Endodermal cell (in vitro differentiated cells): Measurements from ENCODE around the gene SRP72. TPM values are rescaled to one million over a fixed set of nuclear protein-coding genes. Genes with fewer than 3 reads are reported as not detected.

ENCODE experiments used
- DNase-seq: peaks from one replicate; pipeline ENCODE4 v3.0.0-alpha.2; 2017
- H3K27ac ChIP-seq: 2 replicates; pipeline ENCODE4 v1.5.1; 2013; ENCODE audit warnings: mild to moderate bottlenecking, low read depth, low read length, moderate library complexity
- H3K27me3 ChIP-seq: 2 replicates; pipeline ENCODE4 v1.6.1; 2013; ENCODE audit warnings: mild to moderate bottlenecking, low read length, moderate library complexity; ENCODE audit not compliant: insufficient read depth, control insufficient read depth, poor library complexity, severe bottlenecking
- H3K36me3 ChIP-seq: 2 replicates; pipeline ENCODE4 v1.7.0; 2013; ENCODE audit warnings: mild to moderate bottlenecking, low read length, moderate library complexity; ENCODE audit not compliant: control insufficient read depth, insufficient read depth
- H3K4me1 ChIP-seq: one replicate; pipeline ENCODE4 v1.7.0; 2013; ENCODE audit warnings: low read length; ENCODE audit not compliant: control insufficient read depth, insufficient read depth
- H3K4me3 ChIP-seq: 2 replicates; pipeline ENCODE4 v1.5.1; 2013; ENCODE audit warnings: mild to moderate bottlenecking, low read length, moderate library complexity
- H3K9ac ChIP-seq: 2 replicates; pipeline ENCODE4 v1.6.1; 2013; ENCODE audit warnings: mild to moderate bottlenecking, low read length, moderate library complexity; ENCODE audit not compliant: poor library complexity, severe bottlenecking; ENCODE audit errors: extremely low read depth
- H3K9me3 ChIP-seq: 2 replicates; pipeline ENCODE4 v1.6.1; 2013; ENCODE audit warnings: mild to moderate bottlenecking, low read length, moderate library complexity; ENCODE audit not compliant: control insufficient read depth
- H3K27ac Mint-ChIP-seq: 2 replicates; pipeline ENCODE4 v1.8.0; 2020; ENCODE audit warnings: mixed read lengths
- H3K27me3 Mint-ChIP-seq: 2 replicates; pipeline ENCODE4 v1.8.0; 2021; ENCODE audit warnings: mild to moderate bottlenecking, mixed read lengths; ENCODE audit not compliant: insufficient read depth
- H3K36me3 Mint-ChIP-seq: 2 replicates; pipeline ENCODE4 v1.8.0; 2020; ENCODE audit warnings: low read depth, mixed read lengths
- H3K4me1 Mint-ChIP-seq: 2 replicates; pipeline ENCODE4 v1.8.0; 2020; ENCODE audit warnings: mixed read lengths
- H3K4me3 Mint-ChIP-seq: 2 replicates; pipeline ENCODE4 v1.8.0; 2020; ENCODE audit warnings: mild to moderate bottlenecking, moderate library complexity, mixed read lengths
- H3K9me3 Mint-ChIP-seq: 2 replicates; pipeline ENCODE4 v1.8.0; 2020; ENCODE audit warnings: mild to moderate bottlenecking, mixed read lengths
- CTCF ChIP-seq: fragments of 200-600 bp; sonication (generic); conservative IDR thresholded peaks from 2 replicates; pipeline ENCODE4 v1.5.0; 2021; ENCODE audit warnings: antibody characterized with exemption, mild to moderate bottlenecking
- WGBS, 2 experiments: methylation state at CpG; one replicate each; pipeline versions ENCODE4 v1.1.5 to v1.1.7; 2013; ENCODE audit warnings: missing lambda C conversion rate in 2 of 2, mixed read lengths in 1 of 2; ENCODE audit not compliant: insufficient coverage in 1 of 2, insufficient read length in 1 of 2; 5-methylcytosine and 5-hydroxymethylcytosine counted together
- total RNA-seq, 2 donors: library from RNA; stranded (reverse); fragmentation: NEBNext Ultra II Directional in 1 of 2; extraction: Animal tissue kit (Norgen Biotek cat#: 25700) in 1 of 2; gene quantifications; 2 replicates in 1 of 2; 3 replicates in 1 of 2; pipeline ENCODE4 v1.2.1, GENCODE V29; 2021

Gene SRP72
- total RNA-seq, 2 donors from 2014 or later = 123 to 134 TPM

DNA sequence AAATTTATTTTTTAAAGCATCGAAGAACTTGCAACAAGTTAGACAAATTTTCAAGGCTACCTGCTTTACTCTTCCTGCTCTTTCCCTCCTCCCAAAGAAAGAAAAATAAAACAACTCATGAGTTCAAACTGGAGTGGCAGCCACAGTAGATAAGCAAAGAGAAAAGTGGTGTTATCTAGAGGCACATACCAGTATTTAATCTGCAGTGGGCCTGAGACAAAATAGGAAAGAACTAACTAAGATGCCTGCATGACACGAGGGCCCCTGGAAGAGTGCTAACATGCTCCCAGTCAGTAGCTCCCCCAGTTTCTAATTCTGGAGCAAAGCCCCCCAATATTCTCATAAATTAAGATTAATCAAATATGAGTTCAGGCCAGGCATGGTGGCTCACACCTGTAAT, 46.1 kb downstream of the SRP72 start:
- no peak for TF ChIP-seq CTCF
- Mint-ChIP-seq H3K9me3 (no peaks in the 10 kb centered on the region), H3K27ac (no peak overlapping the region), H3K36me3 (no peaks in the 10 kb centered on the region), H3K27me3 (peaks cover 7% of the 10 kb centered on the region), H3K4me1 (peaks cover 2% of the 10 kb centered on the region), H3K4me3 (no peak overlapping the region)
- Histone ChIP-seq H3K27me3 (no peaks in the 10 kb centered on the region), H3K27ac (no peak overlapping the region), H3K36me3 (no peaks in the 10 kb centered on the region), H3K4me1 (no peaks in the 10 kb centered on the region), H3K4me3 (no peak overlapping the region), H3K9ac (no peak overlapping the region), H3K9me3 (no peaks in the 10 kb centered on the region)
- DNase-seq = no peak
- WGBS, 2 experiments = 78% methylated on average over 2 of the region's 2 CpGs; no CpG with 5 or more reads in 1 of the 2 experiments

- H3K27ac ChIP-seq = no peak overlapping the region
- 3 to 6% methylated on average over 24 to 68 of the region's 68 CpGs for WGBS, 2 experiments
- H3K4me3 ChIP-seq = peak overlapping the region; percentile 83
- peaks cover 61% of the 10 kb centered on the region for H3K27me3 ChIP-seq
- H3K36me3 Mint-ChIP-seq = no peaks in the 10 kb centered on the region
- no peaks in the 10 kb centered on the region for H3K4me1 Mint-ChIP-seq
- H3K9me3 ChIP-seq = no peaks in the 10 kb centered on the region
- peaks cover 48% of the 10 kb centered on the region for H3K27me3 Mint-ChIP-seq
- H3K36me3 ChIP-seq = no peaks in the 10 kb centered on the region
- H3K4me1 ChIP-seq = no peaks in the 10 kb centered on the region
- no peak overlapping the region for H3K27ac Mint-ChIP-seq
- DNase-seq = peak; percentile 97
- no peak overlapping the region for H3K4me3 Mint-ChIP-seq
- H3K9ac ChIP-seq = peak overlapping the region; percentile 54
- no peak for TF ChIP-seq CTCF
- H3K9me3 Mint-ChIP-seq = peaks cover 9% of the 10 kb centered on the region
Measured at GRCh38 chr4:56530269-56531148, 63.1 kb downstream of the SRP72 start.

DNA sequence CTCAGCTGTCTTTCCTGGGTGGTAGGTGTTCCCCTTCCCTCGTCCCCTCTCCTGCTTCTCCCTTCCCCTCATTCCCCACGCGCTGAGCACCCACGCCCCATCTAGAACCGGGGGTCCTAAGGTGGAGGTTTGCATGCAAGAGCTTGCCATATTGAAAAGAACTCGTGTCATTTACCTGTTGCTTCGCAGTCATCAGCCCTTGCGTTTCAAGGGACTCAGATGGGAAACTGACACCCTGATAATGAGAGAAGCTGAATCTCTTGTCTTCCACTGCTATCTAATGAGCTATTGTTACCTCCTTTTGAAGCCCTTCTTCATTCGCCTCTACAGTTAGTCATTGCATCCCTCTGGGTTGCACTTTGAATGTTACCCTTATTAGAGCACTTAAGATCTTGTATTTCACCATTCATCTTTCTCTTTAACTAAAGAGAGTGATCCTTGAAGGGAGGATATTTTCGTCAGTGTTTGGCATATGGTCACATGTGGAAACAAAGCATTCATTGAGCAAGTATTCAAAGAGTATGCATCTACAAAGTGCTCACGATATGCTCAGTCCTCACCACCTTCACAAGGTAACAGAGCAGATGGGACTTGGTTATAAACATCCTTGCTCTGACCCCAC, 63.8 kb downstream of the SRP72 start:
- H3K4me1 ChIP-seq = no peaks in the 10 kb centered on the region
- no peaks in the 10 kb centered on the region for H3K9me3 ChIP-seq
- Mint-ChIP-seq H3K27ac (no peak overlapping the region), H3K36me3 (no peaks in the 10 kb centered on the region), H3K27me3 (peaks cover 43% of the 10 kb centered on the region), H3K4me1 (no peaks in the 10 kb centered on the region), H3K9me3 (peaks cover 10% of the 10 kb centered on the region), H3K4me3 (no peak overlapping the region)
- whole genome bisulfite sequencing, 2 experiments = 43 to 71% methylated on average over 8 to 11 of the region's 11 CpGs
- H3K27me3 ChIP-seq = peaks cover 61% of the 10 kb centered on the region
- H3K36me3 ChIP-seq = no peaks in the 10 kb centered on the region
- H3K9ac ChIP-seq = peak overlapping the region; percentile 54
- peak overlapping the region; percentile 83 for H3K4me3 ChIP-seq
- TF ChIP-seq CTCF = no peak
- DNase-seq = no peak
- H3K27ac ChIP-seq = no peak overlapping the region
